GM19023 (cell line): ENCODE results near the gene MCHR2.
A peak's percentile ranks its signal among the peaks of the same experiment; 100 is the strongest.
"Not testable (repeated sequence)": the region's sequence is repeated elsewhere in the genome, so short reads cannot be mapped to it uniquely, and the experiment has no call there.

Experiments used
- ATAC-seq: cut with Tn5 transposase; IDR thresholded peaks from one replicate; pipeline ENCODE4 v1.9.1; 2021; ENCODE audit warnings: mild to moderate bottlenecking, moderate library complexity; ENCODE audit not compliant: unreplicated experiment

Gene MCHR2, protein sequence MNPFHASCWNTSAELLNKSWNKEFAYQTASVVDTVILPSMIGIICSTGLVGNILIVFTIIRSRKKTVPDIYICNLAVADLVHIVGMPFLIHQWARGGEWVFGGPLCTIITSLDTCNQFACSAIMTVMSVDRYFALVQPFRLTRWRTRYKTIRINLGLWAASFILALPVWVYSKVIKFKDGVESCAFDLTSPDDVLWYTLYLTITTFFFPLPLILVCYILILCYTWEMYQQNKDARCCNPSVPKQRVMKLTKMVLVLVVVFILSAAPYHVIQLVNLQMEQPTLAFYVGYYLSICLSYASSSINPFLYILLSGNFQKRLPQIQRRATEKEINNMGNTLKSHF

DNA sequence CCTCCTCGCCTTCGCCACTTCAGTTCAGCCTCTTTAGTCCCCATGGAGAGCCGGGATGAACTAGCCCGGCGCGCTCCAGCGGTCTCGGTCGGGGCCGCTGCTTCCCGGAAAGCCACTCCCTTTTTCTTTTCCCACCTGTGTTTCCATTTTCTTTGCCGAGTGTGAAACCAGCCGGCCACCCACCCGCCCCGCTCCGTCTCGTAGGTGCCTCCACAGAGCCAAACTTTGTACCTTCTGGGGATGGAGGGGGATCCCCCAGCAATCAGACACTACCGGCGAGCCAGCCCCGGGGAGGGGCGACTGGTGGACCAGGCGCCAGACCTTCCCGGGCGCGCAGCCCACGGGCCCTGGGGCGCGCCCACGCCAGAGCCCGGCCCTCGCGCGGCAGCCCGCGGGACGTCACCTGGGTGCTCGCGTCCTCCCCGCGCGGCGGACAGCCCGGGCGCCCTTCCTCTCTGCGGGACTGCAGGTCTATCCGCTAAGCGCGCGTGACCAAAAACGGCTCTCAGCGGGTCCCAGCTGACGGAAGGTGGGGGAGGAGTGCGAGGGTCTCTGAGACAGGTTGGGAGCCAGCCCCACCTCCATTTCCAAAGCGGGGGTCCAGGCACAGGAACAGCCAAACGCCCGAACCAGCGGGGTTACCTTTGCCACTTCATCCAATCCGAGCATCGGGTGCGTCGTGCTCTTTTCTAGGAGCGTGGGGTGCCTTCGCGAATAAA lies at the start of gene MCHR2:
Gene MCHR2 (minus strand): TSS at position 691 of the 719 bp plus-strand sequence. CDS start 38,076 bp downstream, outside the sequence.
- no peak for ATAC-seq

GRCh38 chr6:100038546-100038945 lies 44.5 kb upstream of the MCHR2 start:
- ATAC-seq = not testable (repeated sequence)

DNA sequence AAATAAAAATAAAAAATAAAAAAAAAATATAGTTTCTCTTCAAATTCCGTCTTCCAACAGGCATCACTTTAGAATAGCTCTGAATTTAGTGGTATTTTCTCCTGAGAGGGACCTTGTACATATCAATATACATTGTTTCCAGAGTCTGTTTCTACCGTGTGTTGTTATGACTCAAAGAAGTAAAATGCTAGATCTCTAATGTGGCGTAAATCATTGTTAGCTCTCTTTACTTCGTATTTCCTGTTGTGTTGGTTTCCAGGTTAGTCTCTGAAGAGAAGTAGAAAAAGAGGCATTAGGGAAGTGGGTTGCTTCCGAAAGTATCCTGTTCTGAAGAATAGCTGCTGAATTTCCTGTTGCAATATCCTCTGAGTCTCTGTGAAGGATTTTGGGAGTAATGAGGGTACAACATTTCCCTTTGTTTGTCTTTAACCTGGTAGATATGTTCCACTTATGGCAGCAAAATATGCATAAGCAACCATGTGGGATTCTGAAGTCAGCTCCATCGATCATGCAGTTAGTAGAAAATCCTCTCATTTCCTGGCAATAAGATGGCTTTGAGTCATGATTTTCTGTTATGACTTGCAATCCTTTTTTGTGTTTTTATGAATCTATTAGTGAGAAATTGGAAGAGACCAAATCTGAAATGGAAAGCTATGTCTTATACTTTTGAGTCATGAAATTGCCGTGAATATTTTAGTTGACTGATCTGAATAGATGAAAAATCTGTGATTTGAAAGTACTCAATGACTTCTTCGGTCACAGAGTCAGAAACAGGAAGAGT lies 42.0 kb upstream of the MCHR2 start:
- ATAC-seq = no peak

DNA sequence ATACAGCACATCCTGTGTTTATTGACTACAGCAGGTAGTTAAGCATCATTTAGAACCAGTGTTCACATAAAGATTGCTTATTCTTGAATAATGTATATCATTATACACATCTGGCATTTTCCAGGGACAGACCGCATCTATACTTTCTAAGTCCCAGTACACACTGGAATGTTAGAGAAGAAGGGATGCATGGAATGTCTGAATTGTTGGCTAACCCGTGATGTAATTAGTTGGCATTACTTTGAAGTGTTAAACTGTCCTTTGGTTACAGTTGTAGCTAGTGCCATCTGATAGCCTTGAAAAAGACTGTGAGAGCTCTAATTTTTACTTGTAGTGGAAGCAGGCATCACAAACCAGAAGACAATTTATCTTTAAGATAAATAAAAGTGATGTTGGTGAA lies 29.8 kb upstream of the MCHR2 start:
- ATAC-seq = no peak

DNA sequence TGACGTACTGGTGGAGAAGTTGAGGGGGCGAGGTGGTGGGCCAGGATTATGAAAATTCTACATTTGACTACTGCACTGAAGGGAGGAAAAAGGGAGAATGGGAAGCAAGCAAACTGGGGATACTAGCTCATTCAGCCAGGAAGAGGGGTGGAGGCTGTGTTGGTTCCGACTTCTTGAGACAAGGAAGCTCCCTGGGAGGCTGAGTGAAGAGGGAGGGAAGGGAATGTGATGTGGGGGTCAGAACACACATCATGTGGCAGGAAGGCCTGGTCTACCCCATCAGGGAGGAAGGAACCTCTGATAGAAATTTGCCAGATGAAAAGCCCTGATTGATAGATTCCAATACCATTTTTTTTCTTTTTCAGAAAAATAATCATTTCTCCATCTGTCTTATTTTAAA lies 28.8 kb upstream of the MCHR2 start:
- no peak for ATAC-seq

DNA sequence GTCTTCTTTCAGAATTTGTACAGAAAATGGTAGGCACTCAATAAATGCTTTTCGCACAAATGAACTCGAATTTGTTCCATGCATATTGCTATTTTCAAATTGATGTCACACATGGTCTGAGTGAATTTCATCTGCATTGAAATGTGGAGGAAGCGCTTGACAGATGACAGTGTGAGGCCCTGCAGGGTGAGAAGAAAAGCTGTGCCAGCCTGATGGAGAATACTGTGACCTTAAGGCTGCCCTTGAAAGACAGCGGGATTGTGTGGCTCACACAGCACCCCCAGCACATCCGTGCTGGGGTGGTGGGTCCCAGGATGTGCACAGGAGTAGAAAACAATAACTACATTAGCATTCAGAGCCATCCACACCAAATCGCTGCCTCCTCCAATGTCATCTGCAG lies 14.8 kb upstream of the MCHR2 start:
- ATAC-seq = no peak

- ATAC-seq = peak; percentile 95
These were observed 7.9 kb upstream of the MCHR2 start for GRCh38 chr6:100001915-100002388.

GRCh38 chr6:99997141-99997540 lies 3.1 kb upstream of the MCHR2 start:
- no peak for ATAC-seq

GRCh38 chr6:99995916-99996315 lies 1.9 kb upstream of the MCHR2 start:
- ATAC-seq = no peak

GRCh38 chr6:99993146-99993532 lies 884 bp downstream of the MCHR2 start:
- no peak for ATAC-seq

- no peak for ATAC-seq
These were observed 2.1 kb downstream of the MCHR2 start for GRCh38 chr6:99991955-99992354.

DNA sequence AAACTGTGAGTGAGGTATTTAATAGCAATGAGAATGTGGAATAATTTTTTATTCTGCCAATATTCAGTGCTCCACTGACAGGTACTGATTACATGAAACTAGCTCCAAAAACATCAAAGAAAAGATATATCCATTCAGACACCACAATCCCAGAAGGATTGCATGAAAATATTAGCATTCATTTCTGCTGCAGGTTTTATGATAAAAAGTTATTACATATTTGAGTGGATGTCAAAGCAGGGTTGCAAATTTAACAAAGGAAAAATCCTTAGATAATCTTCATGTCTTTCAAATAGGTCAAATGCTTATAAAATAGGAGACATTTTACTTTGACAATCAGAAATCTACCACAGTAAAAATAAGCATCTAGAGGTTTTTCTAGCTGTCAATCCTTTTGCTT lies 13.3 kb downstream of the MCHR2 start:
- ATAC-seq = no peak

- no peak for ATAC-seq
These were observed 14.1 kb downstream of the MCHR2 start for GRCh38 chr6:99979953-99980352.

GRCh38 chr6:99967052-99967451 lies 27.0 kb downstream of the MCHR2 start:
- no peak for ATAC-seq

- no peak for ATAC-seq
These were observed 34.0 kb downstream of the MCHR2 start for GRCh38 chr6:99960027-99960426.

GRCh38 chr6:99951016-99951805 lies 42.8 kb downstream of the MCHR2 start:
- ATAC-seq = no peak

DNA sequence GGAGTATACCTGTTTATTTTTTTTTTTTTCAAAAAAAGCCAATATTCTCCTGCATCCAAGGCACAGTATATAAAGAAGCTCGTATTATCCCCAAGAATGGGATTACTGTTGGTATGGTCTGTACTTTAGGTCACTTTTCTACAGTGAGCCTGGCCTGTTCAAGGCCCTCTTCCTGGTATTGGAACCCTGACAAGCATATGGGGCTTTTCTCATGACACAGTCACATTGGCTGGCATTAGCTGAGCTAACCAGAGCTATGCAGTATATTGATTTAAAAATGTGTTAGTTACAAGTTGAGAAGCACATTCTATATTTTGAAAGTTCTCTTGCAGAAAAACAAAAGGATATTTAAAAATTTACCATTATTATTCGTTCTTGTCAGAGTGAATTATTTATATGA lies 48.0 kb downstream of the MCHR2 start:
- ATAC-seq = no peak

DNA sequence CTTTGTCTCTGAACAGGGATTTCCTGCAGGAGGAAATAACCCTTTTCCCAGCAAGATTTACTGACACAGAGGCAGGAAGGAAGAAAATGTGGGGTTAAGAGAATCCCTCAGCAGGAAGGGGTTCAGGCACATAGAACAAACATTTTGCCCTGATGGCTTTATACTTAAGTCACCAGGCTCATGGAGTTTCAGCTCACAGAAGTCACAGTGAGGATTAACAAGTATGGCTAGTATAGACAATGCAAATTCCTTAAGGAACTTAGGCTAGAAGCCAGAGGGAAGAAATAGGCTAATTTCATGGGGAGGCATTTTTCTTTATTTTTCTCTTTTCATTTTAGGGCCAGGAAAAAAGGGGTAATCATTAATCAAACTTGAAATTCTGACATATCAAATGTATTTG lies 50.2 kb downstream of the MCHR2 start:
- no peak for ATAC-seq

DNA sequence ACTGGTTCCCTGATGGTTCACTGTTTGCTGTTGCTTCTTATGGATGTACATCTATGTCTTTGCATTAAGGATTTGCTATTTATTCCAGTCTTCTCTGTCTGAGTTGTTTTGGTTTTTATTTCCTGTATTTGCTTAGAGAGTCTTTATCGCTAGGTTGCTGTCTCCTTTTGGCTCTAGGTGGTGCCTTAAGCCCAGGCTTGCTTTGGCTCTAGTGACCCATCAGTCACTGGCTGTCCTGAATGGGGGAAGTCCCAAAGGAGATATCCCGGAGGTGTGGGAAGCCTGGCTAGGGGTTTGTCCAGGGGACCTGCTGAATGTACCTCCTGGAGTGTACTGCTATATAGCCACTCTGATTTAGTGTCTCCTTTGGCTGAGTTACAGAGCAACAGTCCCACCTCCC lies 53.4 kb downstream of the MCHR2 start:
- no peak for ATAC-seq

DNA sequence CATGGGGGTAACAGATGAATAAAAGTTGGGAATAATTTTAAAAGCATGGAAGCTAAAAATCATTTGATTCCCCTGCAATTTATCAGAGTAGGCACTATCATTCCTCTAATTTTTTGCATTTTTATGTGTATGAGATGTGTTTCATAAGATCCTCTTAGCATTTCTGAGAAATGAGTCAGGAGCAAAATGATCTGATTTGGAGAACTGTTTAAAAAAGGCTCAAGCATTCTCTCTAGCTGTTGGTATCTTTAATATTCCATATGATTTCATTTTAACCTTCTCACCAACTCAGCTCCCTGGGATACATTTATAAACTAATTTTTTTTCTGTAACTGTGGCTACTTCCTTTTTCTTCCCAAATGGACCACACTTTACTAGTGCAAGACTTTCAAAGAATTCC lies 60.9 kb downstream of the MCHR2 start:
- no peak for ATAC-seq

DNA sequence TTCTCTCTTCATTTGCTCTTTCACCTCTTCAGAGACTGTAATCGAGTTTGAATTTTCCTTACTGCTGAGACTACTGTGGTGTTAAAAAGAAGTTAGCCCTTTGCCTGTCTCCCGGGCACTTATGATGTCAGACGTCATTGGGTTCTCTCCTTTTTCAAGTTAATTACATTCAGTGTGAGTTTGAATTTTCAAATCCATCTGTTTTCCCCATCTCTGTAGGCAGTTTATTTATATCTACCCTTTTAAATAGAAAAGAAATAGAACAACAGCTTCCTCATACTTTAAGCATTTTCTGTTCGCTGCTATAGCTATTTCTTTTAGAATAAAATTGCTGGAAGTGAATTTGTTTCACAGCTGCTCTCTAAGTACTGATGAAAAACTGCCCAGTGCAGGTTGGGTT lies 81.4 kb downstream of the MCHR2 start:
- ATAC-seq = no peak
